Testis (tissue), 3 donors: ENCODE data around the gene GGACT. TPM values are rescaled to one million over a fixed set of nuclear protein-coding genes. Genes with fewer than 3 reads are reported as not detected.

ENCODE experiments used
- DNase-seq: peaks from one replicate; pipeline ENCODE4 v3.0.0-alpha.2; 2019
- H3K27ac ChIP-seq, 2 donors: fragments of 200-600 bp; sonication (generic); one replicate each; pipeline ENCODE4 v1.5.1; 2019
- H3K27me3 ChIP-seq: fragments of 200-600 bp; sonication (generic); one replicate; pipeline ENCODE4 v1.5.1; 2019
- H3K36me3 ChIP-seq: fragments of 200-600 bp; sonication (generic); one replicate; pipeline ENCODE4 v1.5.1; 2017; ENCODE audit warnings: low read depth; ENCODE audit errors: missing control alignments
- H3K4me1 ChIP-seq: fragments of 200-600 bp; sonication (generic); one replicate; pipeline ENCODE4 v1.5.1; 2019
- H3K4me3 ChIP-seq, 2 donors: fragments of 200-600 bp; sonication (generic); one replicate each; pipeline ENCODE4 v1.5.1; 2017 to 2019
- H3K9me3 ChIP-seq: fragments of 200-600 bp; sonication (generic); one replicate; pipeline ENCODE4 v1.5.1; 2017
- CTCF ChIP-seq, 3 experiments: fragments of 450-650 bp in 2 of 3; fragments of 200-600 bp in 1 of 3; sonication (generic) in 1 of 3; IDR thresholded peaks; one replicate each; pipeline ENCODE4 v1.5.1; 2016 to 2019; ENCODE audit warnings: antibody characterized with exemption in 3 of 3, mild to moderate bottlenecking in 2 of 3, moderate library complexity in 1 of 3
- POLR2A ChIP-seq: fragments of 450-650 bp; IDR thresholded peaks from one replicate; pipeline ENCODE4 v1.6.1; 2017; ENCODE audit warnings: antibody characterized with exemption, mild to moderate bottlenecking, moderate library complexity
- WGBS, 2 donors: methylation state at CpG; one replicate each; pipeline ENCODE4 v1.1.5; 2018; 5-methylcytosine and 5-hydroxymethylcytosine counted together
- intact Hi-C: fragments of 100-400 bp; cut with DNase I; formaldehyde crosslinking; loops from one replicate; pipeline ENCODE4 v1.15.1; 2023; ENCODE audit warnings: low total_unique reads
- polyA plus RNA-seq: library from polyadenylated mRNA; stranded (reverse); fragments of 350-450 nt; fragmentation: Illumina TruSeq; extraction: RNeasy Lipid Tissue Mini Kit (QIAGEN cat#74804); gene quantifications from one replicate; pipeline ENCODE4 v1.2.3, GENCODE V29; 2014; ENCODE audit warnings: low read depth, low replicate concordance; ENCODE audit not compliant: insufficient read depth
- total RNA-seq, 2 donors: library from RNA; depleted of rRNA; stranded (reverse); fragments of >200 nt; gene quantifications; one replicate each; pipeline ENCODE4 v1.2.3, GENCODE V29; 2016

Gene GGACT
- total and polyA plus RNA-seq, 3 donors from 2014 or later, result 9.8 to 30.0 (median 18.9) TPM

GRCh38 chr13:100493418-100493817, 95.2 kb downstream of the GGACT start:
- WGBS, 2 donors, result 94% methylated on average over 5 to 7 of the region's 7 CpGs
- H3K4me3 ChIP-seq, result no peak overlapping the region
- no peaks in the 10 kb centered on the region for H3K27me3 ChIP-seq
- no peaks in the 10 kb centered on the region for H3K9me3 ChIP-seq
- no peaks in the 10 kb centered on the region for H3K36me3 ChIP-seq
- no peak overlapping the region for H3K27ac ChIP-seq
- intact Hi-C loops, result no loop called here
- TF ChIP-seq POLR2A (no peak), CTCF (IDR thresholded peaks at IDR 0.05) (no peak)
- H3K4me1 ChIP-seq, result no peaks in the 10 kb centered on the region
- no peak for DNase-seq

DNA sequence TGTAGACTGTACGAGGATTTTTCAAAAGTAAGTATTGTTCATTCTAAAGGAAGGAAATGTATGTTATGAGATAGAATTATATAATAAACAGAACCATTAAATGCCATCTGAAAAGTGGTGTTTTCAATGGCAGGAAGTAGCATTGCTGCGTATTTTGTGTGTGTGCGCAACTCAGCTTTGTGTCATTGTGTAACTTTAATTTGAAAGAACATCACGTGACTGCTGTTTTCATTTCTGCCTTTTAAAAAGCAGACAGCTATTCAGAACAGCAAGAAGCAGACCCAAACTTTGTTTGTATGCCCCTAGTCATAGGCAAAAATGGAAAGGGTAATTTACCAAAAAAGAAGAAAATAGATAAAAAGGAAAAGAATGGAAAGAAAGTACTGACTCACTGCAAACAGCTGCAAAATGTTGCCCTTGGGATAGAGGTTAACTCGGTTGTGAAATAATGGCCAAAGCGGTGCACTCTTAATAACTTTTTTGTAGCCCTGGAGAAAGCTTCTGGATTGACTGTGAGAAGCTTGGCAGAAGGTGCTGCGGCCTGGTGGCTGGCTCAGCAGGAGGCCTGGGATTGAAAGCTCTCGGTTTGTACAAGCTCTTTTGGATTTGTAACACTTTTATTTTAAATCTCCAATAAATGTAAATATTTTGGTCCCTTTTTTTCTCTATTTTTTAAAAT, 97.3 kb downstream of the GGACT start:
- DNase-seq, result no peak
- H3K9me3 ChIP-seq, result no peaks in the 10 kb centered on the region
- intact Hi-C loops, result no loop called here
- H3K36me3 ChIP-seq, result no peaks in the 10 kb centered on the region
- no peaks in the 10 kb centered on the region for H3K27me3 ChIP-seq
- H3K4me3 ChIP-seq, result no peak overlapping the region
- no peak overlapping the region for H3K27ac ChIP-seq
- WGBS, 2 donors, result 80 to 88% methylated on average over 8 of the region's 8 CpGs
- H3K4me1 ChIP-seq, result no peaks in the 10 kb centered on the region
- TF ChIP-seq CTCF (IDR thresholded peaks at IDR 0.05) (no peak), POLR2A (no peak)

DNA sequence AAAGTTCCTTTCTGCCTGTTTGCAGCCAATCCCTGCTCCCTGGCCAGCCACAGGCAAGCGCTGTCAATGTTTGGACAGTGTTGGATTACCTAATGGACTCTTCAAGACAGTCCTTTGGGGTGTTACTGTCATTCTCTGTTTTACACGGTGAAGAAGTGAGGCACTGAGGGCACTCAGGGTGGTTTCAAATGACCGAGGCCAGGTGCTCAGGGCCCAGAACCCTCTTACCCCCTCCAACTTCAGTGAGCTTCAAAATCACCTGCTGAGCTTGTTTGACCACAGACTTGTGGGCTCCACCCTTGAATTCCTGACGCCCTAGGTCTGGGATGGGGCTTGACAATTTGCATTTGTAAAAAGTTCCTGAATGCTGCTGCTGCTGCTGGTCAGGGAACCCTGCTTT, 97.9 kb downstream of the GGACT start:
- no peaks in the 10 kb centered on the region for H3K27me3 ChIP-seq
- H3K4me3 ChIP-seq, result no peak overlapping the region
- TF ChIP-seq CTCF (IDR thresholded peaks at IDR 0.05) (no peak), POLR2A (no peak)
- H3K4me1 ChIP-seq, result no peaks in the 10 kb centered on the region
- DNase-seq, result no peak
- intact Hi-C loops, result no loop called here
- no peaks in the 10 kb centered on the region for H3K36me3 ChIP-seq
- no peak overlapping the region for H3K27ac ChIP-seq
- WGBS, 2 donors, result 81 to 86% methylated on average over 4 of the region's 4 CpGs
- no peaks in the 10 kb centered on the region for H3K9me3 ChIP-seq

GRCh38 chr13:100485265-100485664, 103.3 kb downstream of the GGACT start:
- WGBS, 2 donors, result 53 to 96% methylated on average over 2 of the region's 2 CpGs
- no peak for TF ChIP-seq POLR2A
- TF ChIP-seq CTCF (IDR thresholded peaks at IDR 0.05), result no peak
- Histone ChIP-seq H3K27me3 (no peaks in the 10 kb centered on the region), H3K4me3 (no peak overlapping the region), H3K27ac (no peak overlapping the region), H3K9me3 (no peaks in the 10 kb centered on the region), H3K36me3 (no peaks in the 10 kb centered on the region), H3K4me1 (no peaks in the 10 kb centered on the region)
- intact Hi-C loops, result no loop called here
- no peak for DNase-seq

GRCh38 chr13:100484702-100485101, 103.9 kb downstream of the GGACT start:
- intact Hi-C loops, result no loop called here

More at GRCh38 chr13:100484702-100485101, 103.9 kb downstream of the GGACT start:
- TF ChIP-seq CTCF (IDR thresholded peaks at IDR 0.05) (no peak), POLR2A (no peak)
- H3K4me3 ChIP-seq, result no peak overlapping the region
- H3K4me1 ChIP-seq, result no peaks in the 10 kb centered on the region
- 80 to 89% methylated on average over 3 of the region's 3 CpGs for WGBS, 2 donors
- no peaks in the 10 kb centered on the region for H3K27me3 ChIP-seq
- DNase-seq, result no peak
- no peak overlapping the region for H3K27ac ChIP-seq
- no peaks in the 10 kb centered on the region for H3K36me3 ChIP-seq
- H3K9me3 ChIP-seq, result no peaks in the 10 kb centered on the region
